SU-DHL-6 (cell line): ENCODE data around the gene NKX6-1.

Experiments used
- H2AFZ ChIP-seq: fragments of 200-600 bp; sonication (generic); 2 replicates; pipeline ENCODE4 v1.6.1; 2014; ENCODE audit warnings: low read depth, mild to moderate bottlenecking, moderate library complexity, mixed read lengths, antibody characterized with exemption, low read length; ENCODE audit not compliant: severe bottlenecking
- H3F3A ChIP-seq: fragments of 200-600 bp; shearing (Covaris generic); 2 replicates; pipeline ENCODE4 v1.6.0; 2016; ENCODE audit warnings: antibody characterized with exemption, mild to moderate bottlenecking; ENCODE audit not compliant: insufficient read depth
- H3K27ac ChIP-seq: fragments of 200-600 bp; sonication (generic); 2 replicates; pipeline ENCODE4 v1.5.1; 2016; ENCODE audit warnings: low read depth, mild to moderate bottlenecking, low read length, moderate library complexity, mixed read lengths
- H3K27me3 ChIP-seq: fragments of 200-600 bp; sonication (generic), shearing (Covaris generic); 2 replicates; pipeline ENCODE4 v1.6.0; 2014; ENCODE audit warnings: mild to moderate bottlenecking, low read length
- H3K36me3 ChIP-seq: fragments of 200-600 bp; sonication (generic); 2 replicates; pipeline ENCODE4 v1.6.1; 2014; ENCODE audit warnings: mild to moderate bottlenecking, low read length, mixed read lengths
- H3K4me2 ChIP-seq: fragments of 300-600, 200-600 bp; shearing (Covaris generic), sonication (generic); 2 replicates; pipeline ENCODE4 v1.6.0; 2014; ENCODE audit warnings: low read length, low read depth, mild to moderate bottlenecking; ENCODE audit not compliant: poor library complexity, severe bottlenecking
- H3K4me3 ChIP-seq: fragments of 200-600 bp; sonication (generic); 2 replicates; pipeline ENCODE4 v1.5.1; 2014; ENCODE audit warnings: antibody characterized with exemption, low read length, mild to moderate bottlenecking, mixed read lengths; ENCODE audit not compliant: insufficient read depth, poor library complexity, severe bottlenecking
- H3K79me2 ChIP-seq: fragments of 200-600 bp; sonication (generic); 2 replicates; pipeline ENCODE4 v1.6.1; 2014; ENCODE audit warnings: mild to moderate bottlenecking, low read length, moderate library complexity; ENCODE audit not compliant: insufficient read depth
- H3K9ac ChIP-seq: fragments of 200-600 bp; sonication (generic); 2 replicates; pipeline ENCODE4 v1.7.0; 2014; ENCODE audit warnings: mild to moderate bottlenecking, low read length
- H3K9me2 ChIP-seq: fragments of 200-600 bp; sonication (generic); replicated peaks from 2 replicates; pipeline ENCODE4 v1.6.1; 2014; ENCODE audit warnings: low read length; ENCODE audit not compliant: insufficient read depth
- H3K9me3 ChIP-seq: fragments of 200-600 bp; sonication (generic); 2 replicates; pipeline ENCODE4 v1.6.1; 2014; ENCODE audit warnings: low read length, mixed read lengths; ENCODE audit not compliant: insufficient read depth
- H4K20me1 ChIP-seq: fragments of 200-600 bp; sonication (generic); 2 replicates; pipeline ENCODE4 v1.6.1; 2014; ENCODE audit warnings: low read depth, mild to moderate bottlenecking, antibody characterized with exemption, low read length, moderate library complexity, mixed read lengths
- EZH2phosphoT487 ChIP-seq: fragments of 200-600 bp; sonication (generic), shearing (Covaris generic); conservative IDR thresholded peaks from 2 replicates; pipeline ENCODE4 v1.6.1; 2018; ENCODE audit warnings: mild to moderate bottlenecking, antibody characterized with exemption, low read length, moderate library complexity, mixed read lengths
- TF ChIP-seq, protein P1 (sequence below): fragments of 200-600 bp; sonication (generic); IDR thresholded peaks from one replicate; pipeline ENCODE4 v1.5.1; 2017; ENCODE audit warnings: antibody characterized with exemption, mild to moderate bottlenecking, low read length, moderate library complexity; ENCODE audit not compliant: insufficient read depth, poor library complexity, severe bottlenecking

NKX6-1 gene

GRCh38 chr4:84504821-84505220 is 5.7 kb upstream of the NKX6-1 start:
- H3K27me3 ChIP-seq: no peaks in the 10 kb centered on the region

DNA sequence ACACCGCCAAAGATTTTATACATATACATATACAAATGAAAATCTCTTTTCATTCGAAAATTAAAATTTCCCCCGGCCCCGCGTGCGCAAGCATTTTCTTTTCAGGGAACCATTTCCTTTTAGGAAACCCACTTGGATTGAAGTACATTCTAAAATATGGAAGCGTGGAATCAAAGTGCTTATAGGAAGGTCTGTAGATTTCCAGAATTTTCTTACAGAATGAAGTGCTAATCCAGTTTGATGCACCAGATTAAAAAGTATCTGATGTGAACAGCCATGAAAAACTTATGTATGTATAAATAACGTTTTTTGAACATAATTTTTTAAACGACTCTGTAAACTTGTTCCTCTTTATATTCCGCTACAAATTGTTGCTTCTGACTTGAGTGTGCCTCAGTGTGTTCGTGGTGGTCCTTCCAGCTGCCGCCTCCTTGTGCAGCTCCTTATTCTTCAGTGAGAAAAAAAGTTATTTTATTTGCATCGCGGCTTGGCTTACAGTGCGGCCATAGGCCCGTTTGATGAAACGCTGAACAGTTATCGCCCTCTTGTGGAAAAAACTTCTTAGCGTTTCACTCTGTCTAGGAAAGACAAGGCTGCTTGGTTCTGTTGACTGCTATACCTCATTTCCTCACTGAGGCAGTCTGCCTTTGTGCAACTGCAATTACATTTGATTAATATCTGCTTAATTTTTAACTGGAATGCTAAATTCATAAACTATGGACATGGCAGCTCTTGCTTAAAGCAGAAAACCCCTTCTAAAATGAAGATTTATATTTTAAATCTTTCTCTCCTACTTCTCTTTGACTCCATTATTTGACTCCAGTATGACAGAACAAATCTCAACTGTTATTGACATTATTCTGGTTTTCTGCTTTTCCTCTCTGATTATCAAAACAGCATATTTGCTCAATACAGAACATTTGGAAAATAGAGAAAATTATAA is 4.7 kb upstream of the NKX6-1 start:
- no peak overlapping the region for H3K4me3 ChIP-seq
- H3K4me2 ChIP-seq: no peak overlapping the region
- no peaks in the 10 kb centered on the region for H3F3A ChIP-seq
- no peaks in the 10 kb centered on the region for H3K79me2 ChIP-seq
- no peaks in the 10 kb centered on the region for H3K9me3 ChIP-seq
- no peaks in the 10 kb centered on the region for H3K9me2 ChIP-seq
- H3K36me3 ChIP-seq: no peaks in the 10 kb centered on the region
- TF ChIP-seq EZH2phosphoT487: no peak
- TF ChIP-seq, protein P1, sequence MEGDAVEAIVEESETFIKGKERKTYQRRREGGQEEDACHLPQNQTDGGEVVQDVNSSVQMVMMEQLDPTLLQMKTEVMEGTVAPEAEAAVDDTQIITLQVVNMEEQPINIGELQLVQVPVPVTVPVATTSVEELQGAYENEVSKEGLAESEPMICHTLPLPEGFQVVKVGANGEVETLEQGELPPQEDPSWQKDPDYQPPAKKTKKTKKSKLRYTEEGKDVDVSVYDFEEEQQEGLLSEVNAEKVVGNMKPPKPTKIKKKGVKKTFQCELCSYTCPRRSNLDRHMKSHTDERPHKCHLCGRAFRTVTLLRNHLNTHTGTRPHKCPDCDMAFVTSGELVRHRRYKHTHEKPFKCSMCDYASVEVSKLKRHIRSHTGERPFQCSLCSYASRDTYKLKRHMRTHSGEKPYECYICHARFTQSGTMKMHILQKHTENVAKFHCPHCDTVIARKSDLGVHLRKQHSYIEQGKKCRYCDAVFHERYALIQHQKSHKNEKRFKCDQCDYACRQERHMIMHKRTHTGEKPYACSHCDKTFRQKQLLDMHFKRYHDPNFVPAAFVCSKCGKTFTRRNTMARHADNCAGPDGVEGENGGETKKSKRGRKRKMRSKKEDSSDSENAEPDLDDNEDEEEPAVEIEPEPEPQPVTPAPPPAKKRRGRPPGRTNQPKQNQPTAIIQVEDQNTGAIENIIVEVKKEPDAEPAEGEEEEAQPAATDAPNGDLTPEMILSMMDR: peak; percentile 13
- H4K20me1 ChIP-seq: no peaks in the 10 kb centered on the region
- no peak overlapping the region for H2AFZ ChIP-seq
- H3K9ac ChIP-seq: no peak overlapping the region
- H3K27ac ChIP-seq: no peak overlapping the region
- no peaks in the 10 kb centered on the region for H3K27me3 ChIP-seq

More at GRCh38 chr4:84504821-84505220, 5.7 kb upstream of the NKX6-1 start:
- no peak overlapping the region for H3K4me2 ChIP-seq
- H3K79me2 ChIP-seq: no peaks in the 10 kb centered on the region
- H3K36me3 ChIP-seq: no peaks in the 10 kb centered on the region
- H3K9ac ChIP-seq: no peak overlapping the region
- no peaks in the 10 kb centered on the region for H3K9me3 ChIP-seq
- no peaks in the 10 kb centered on the region for H4K20me1 ChIP-seq
- H3F3A ChIP-seq: no peaks in the 10 kb centered on the region
- no peak overlapping the region for H3K4me3 ChIP-seq
- H3K9me2 ChIP-seq: no peaks in the 10 kb centered on the region
- no peak overlapping the region for H3K27ac ChIP-seq
- TF ChIP-seq EZH2phosphoT487: no peak
- TF ChIP-seq, protein P1: no peak
- no peak overlapping the region for H2AFZ ChIP-seq

DNA sequence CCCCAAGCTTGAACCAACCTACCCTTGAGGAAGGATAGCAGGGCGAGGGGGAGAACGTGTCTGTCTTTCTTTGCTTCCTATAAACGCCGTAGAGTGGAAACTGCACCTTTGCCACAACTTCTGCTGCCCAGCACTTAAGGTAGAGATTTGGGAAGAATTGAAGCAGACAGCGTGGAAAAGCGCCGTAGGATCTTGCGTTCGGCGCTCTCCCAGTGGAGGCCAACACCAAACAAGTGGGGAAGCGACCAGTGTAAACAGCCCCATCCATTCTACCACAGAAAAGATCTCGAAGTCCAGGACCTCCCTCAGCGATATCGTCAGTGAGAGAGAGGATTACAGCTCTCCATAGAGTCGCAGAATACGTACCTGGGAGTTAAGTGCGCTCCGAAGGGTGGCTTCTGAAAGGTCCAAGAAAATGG is 3.9 kb upstream of the NKX6-1 start:
- no peak overlapping the region for H3K4me3 ChIP-seq
- H3K4me2 ChIP-seq: no peak overlapping the region
- no peaks in the 10 kb centered on the region for H4K20me1 ChIP-seq
- H2AFZ ChIP-seq: no peak overlapping the region
- H3K79me2 ChIP-seq: no peaks in the 10 kb centered on the region
- no peak overlapping the region for H3K27ac ChIP-seq
- H3K9me2 ChIP-seq: no peaks in the 10 kb centered on the region
- no peak for TF ChIP-seq EZH2phosphoT487
- TF ChIP-seq, protein P1: no peak
- H3F3A ChIP-seq: no peaks in the 10 kb centered on the region
- no peaks in the 10 kb centered on the region for H3K36me3 ChIP-seq
- H3K27me3 ChIP-seq: no peaks in the 10 kb centered on the region
- no peaks in the 10 kb centered on the region for H3K9me3 ChIP-seq
- H3K9ac ChIP-seq: no peak overlapping the region
